GM19193 (cell line): ENCODE data around the gene NELL1.

ENCODE experiments used
- POLR2A ChIP-seq: IDR thresholded peaks from 4 replicates; pipeline ENCODE4 v1.6.1; 2011; ENCODE audit not compliant: insufficient read depth, insufficient read length; ENCODE audit errors: extremely low read depth

The NELL1 gene

GRCh38 chr11:21250196-21250595 lies 580.8 kb downstream of the NELL1 start:
- TF ChIP-seq POLR2A = no peak

GRCh38 chr11:21254055-21254454 lies 584.7 kb downstream of the NELL1 start:
- no peak for TF ChIP-seq POLR2A

GRCh38 chr11:21254790-21255189 lies 585.4 kb downstream of the NELL1 start:
- TF ChIP-seq POLR2A = no peak

- no peak for TF ChIP-seq POLR2A
Measured at GRCh38 chr11:21257461-21257860, 588.1 kb downstream of the NELL1 start.

- no peak for TF ChIP-seq POLR2A
Measured at GRCh38 chr11:21258414-21258813, 589.0 kb downstream of the NELL1 start.

GRCh38 chr11:21260101-21260500 lies 590.7 kb downstream of the NELL1 start:
- TF ChIP-seq POLR2A = no peak

- TF ChIP-seq POLR2A = no peak
Measured at GRCh38 chr11:21262992-21263391, 593.6 kb downstream of the NELL1 start.

GRCh38 chr11:21264125-21264524 lies 594.7 kb downstream of the NELL1 start:
- TF ChIP-seq POLR2A = no peak

- no peak for TF ChIP-seq POLR2A
Measured at GRCh38 chr11:21268036-21268435, 598.6 kb downstream of the NELL1 start.

- TF ChIP-seq POLR2A = no peak
Measured at GRCh38 chr11:21278840-21279239, 609.5 kb downstream of the NELL1 start.

GRCh38 chr11:21285104-21285503 lies 615.7 kb downstream of the NELL1 start:
- TF ChIP-seq POLR2A = no peak

GRCh38 chr11:21289686-21290085 lies 620.3 kb downstream of the NELL1 start:
- TF ChIP-seq POLR2A = no peak

- TF ChIP-seq POLR2A = no peak
Measured at GRCh38 chr11:21295508-21295907, 626.1 kb downstream of the NELL1 start.

GRCh38 chr11:21301981-21302380 lies 632.6 kb downstream of the NELL1 start:
- no peak for TF ChIP-seq POLR2A

- no peak for TF ChIP-seq POLR2A
Measured at GRCh38 chr11:21306739-21307358, 637.5 kb downstream of the NELL1 start.

- TF ChIP-seq POLR2A = no peak
Measured at GRCh38 chr11:21307874-21308273, 638.5 kb downstream of the NELL1 start.

GRCh38 chr11:21316591-21316990 lies 647.2 kb downstream of the NELL1 start:
- TF ChIP-seq POLR2A = no peak
